ENCODE results near the gene KRTAP10-4. TPM values are rescaled to one million over a fixed set of nuclear protein-coding genes. Genes with fewer than 3 reads are reported as not detected.

KRTAP10-4 gene
- total RNA-seq, 4 donors from 2014 or later, result not detected

DNA sequence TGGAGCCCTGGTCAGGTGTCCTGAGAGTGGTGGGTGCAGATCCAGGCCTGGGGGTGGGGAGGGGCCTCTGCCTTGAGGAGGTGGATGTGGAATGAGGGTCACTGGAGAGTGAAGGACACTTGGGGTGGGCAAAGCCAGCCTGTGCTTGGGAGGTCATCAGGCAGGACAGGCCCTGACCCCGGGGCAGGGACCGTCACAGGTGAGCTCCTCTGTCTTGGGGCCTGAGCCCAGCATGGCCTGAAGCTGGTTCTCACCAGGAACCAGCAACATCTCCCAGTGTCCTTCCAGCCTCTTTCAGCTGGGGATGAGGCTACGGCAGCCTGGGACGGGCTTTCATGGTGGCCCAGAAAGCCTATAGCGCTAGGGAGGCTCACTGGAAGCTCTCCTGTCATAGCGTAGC is 21.4 kb upstream of the KRTAP10-4 start:
- WGBS, 2 donors (ENCODE audit: low coverage in 1 of 2), result 90% methylated on average over 4 of the region's 6 CpGs; no CpG with 5 or more reads in 1 of the 2 donors
- Histone ChIP-seq H3K4me1 (no peaks in the 10 kb centered on the region), H3K36me3 (no peaks in the 10 kb centered on the region), H3K27me3 (peaks cover 37% of the 10 kb centered on the region), H3K27ac (no peak overlapping the region), H3K9me3 (no peaks in the 10 kb centered on the region), H3K4me3 (no peak overlapping the region)
- DNase-seq, result peak; percentile 3
- TF ChIP-seq POLR2A (IDR thresholded peaks at IDR 0.05), result no peak
- TF ChIP-seq, protein P1, sequence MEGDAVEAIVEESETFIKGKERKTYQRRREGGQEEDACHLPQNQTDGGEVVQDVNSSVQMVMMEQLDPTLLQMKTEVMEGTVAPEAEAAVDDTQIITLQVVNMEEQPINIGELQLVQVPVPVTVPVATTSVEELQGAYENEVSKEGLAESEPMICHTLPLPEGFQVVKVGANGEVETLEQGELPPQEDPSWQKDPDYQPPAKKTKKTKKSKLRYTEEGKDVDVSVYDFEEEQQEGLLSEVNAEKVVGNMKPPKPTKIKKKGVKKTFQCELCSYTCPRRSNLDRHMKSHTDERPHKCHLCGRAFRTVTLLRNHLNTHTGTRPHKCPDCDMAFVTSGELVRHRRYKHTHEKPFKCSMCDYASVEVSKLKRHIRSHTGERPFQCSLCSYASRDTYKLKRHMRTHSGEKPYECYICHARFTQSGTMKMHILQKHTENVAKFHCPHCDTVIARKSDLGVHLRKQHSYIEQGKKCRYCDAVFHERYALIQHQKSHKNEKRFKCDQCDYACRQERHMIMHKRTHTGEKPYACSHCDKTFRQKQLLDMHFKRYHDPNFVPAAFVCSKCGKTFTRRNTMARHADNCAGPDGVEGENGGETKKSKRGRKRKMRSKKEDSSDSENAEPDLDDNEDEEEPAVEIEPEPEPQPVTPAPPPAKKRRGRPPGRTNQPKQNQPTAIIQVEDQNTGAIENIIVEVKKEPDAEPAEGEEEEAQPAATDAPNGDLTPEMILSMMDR (IDR thresholded peaks at IDR 0.05), result no peak
- TF ChIP-seq EP300 (IDR thresholded peaks at IDR 0.05; ENCODE audit: low read depth), result no peak
- no peak for TF ChIP-seq POLR2AphosphoS5 (IDR thresholded peaks at IDR 0.05)
- intact Hi-C loops (cut with DNase I; ENCODE audit: low total_unique reads) (no loop called here), in situ Hi-C loops (cut with MboI; ENCODE audit: low pct_ligation_motif_present in 1 of 4, low pct_unique_long_range_greater_than_20kb in 1 of 4, low sequenced_read_pairs in 3 of 4) (no loop called here)

- Histone ChIP-seq H3K27ac (no peak overlapping the region), H3K4me3 (no peak overlapping the region), H3K36me3 (no peaks in the 10 kb centered on the region), H3K27me3 (peaks cover 37% of the 10 kb centered on the region), H3K4me1 (no peaks in the 10 kb centered on the region), H3K9me3 (no peaks in the 10 kb centered on the region)
- in situ Hi-C loops (cut with MboI; ENCODE audit: low pct_ligation_motif_present in 1 of 4, low pct_unique_long_range_greater_than_20kb in 1 of 4, low sequenced_read_pairs in 3 of 4) (no loop called here), intact Hi-C loops (cut with DNase I; ENCODE audit: low total_unique reads) (no loop called here)
- 82% methylated on average over 13 of the region's 13 CpGs; no CpG with 5 or more reads in 1 of the 2 donors for WGBS, 2 donors (ENCODE audit: low coverage in 1 of 2)
- TF ChIP-seq, protein P1 (IDR thresholded peaks at IDR 0.05), result no peak
- TF ChIP-seq POLR2A (IDR thresholded peaks at IDR 0.05), result no peak
- TF ChIP-seq EP300 (IDR thresholded peaks at IDR 0.05; ENCODE audit: low read depth), result no peak
- TF ChIP-seq POLR2AphosphoS5 (IDR thresholded peaks at IDR 0.05), result no peak
- DNase-seq, result no peak
Measured at GRCh38 chr21:44552681-44553080, 20.8 kb upstream of the KRTAP10-4 start.

- Histone ChIP-seq H3K4me3 (no peak overlapping the region), H3K4me1 (no peaks in the 10 kb centered on the region), H3K36me3 (no peaks in the 10 kb centered on the region), H3K27me3 (peaks cover 23% of the 10 kb centered on the region), H3K27ac (no peak overlapping the region), H3K9me3 (no peaks in the 10 kb centered on the region)
- no peak for TF ChIP-seq POLR2A (IDR thresholded peaks at IDR 0.05)
- no peak for TF ChIP-seq POLR2AphosphoS5 (IDR thresholded peaks at IDR 0.05)
- TF ChIP-seq EP300 (IDR thresholded peaks at IDR 0.05; ENCODE audit: low read depth), result no peak
- TF ChIP-seq, protein P1 (IDR thresholded peaks at IDR 0.05), result no peak
- in situ Hi-C loops (cut with MboI; ENCODE audit: low pct_ligation_motif_present in 1 of 4, low pct_unique_long_range_greater_than_20kb in 1 of 4, low sequenced_read_pairs in 3 of 4) (no loop called here), intact Hi-C loops (cut with DNase I; ENCODE audit: low total_unique reads) (no loop called here)
- no peak for DNase-seq
- 27 to 82% methylated on average over 2 to 13 of the region's 13 CpGs for WGBS, 2 donors (ENCODE audit: low coverage in 1 of 2)
Measured at GRCh38 chr21:44555200-44555875, 18.2 kb upstream of the KRTAP10-4 start.

GRCh38 chr21:44556879-44557278 is 16.6 kb upstream of the KRTAP10-4 start:
- Histone ChIP-seq H3K36me3 (no peaks in the 10 kb centered on the region), H3K27ac (no peak overlapping the region), H3K9me3 (no peaks in the 10 kb centered on the region), H3K4me1 (no peaks in the 10 kb centered on the region), H3K27me3 (peaks cover 23% of the 10 kb centered on the region), H3K4me3 (no peak overlapping the region)
- intact Hi-C loops (cut with DNase I; ENCODE audit: low total_unique reads), result no loop called here
- in situ Hi-C loops (cut with MboI; ENCODE audit: low pct_ligation_motif_present in 1 of 4, low pct_unique_long_range_greater_than_20kb in 1 of 4, low sequenced_read_pairs in 3 of 4), result no loop called here
- TF ChIP-seq, protein P1 (IDR thresholded peaks at IDR 0.05), result no peak
- TF ChIP-seq POLR2AphosphoS5 (IDR thresholded peaks at IDR 0.05) (no peak), EP300 (IDR thresholded peaks at IDR 0.05; ENCODE audit: low read depth) (no peak), POLR2A (IDR thresholded peaks at IDR 0.05) (no peak)
- 56 to 81% methylated on average over 5 to 9 of the region's 9 CpGs for WGBS, 2 donors (ENCODE audit: low coverage in 1 of 2)
- no peak for DNase-seq

All from transverse colon (tissue), 4 donors.